Skeletal muscle tissue (tissue), 5 donors: ENCODE results near the gene NPHS2. TPM values are rescaled to one million over a fixed set of nuclear protein-coding genes. Genes with fewer than 3 reads are reported as not detected.

Source experiments
- H3K27ac ChIP-seq: one replicate; pipeline ENCODE4 v1.7.0; 2013; ENCODE audit warnings: mild to moderate bottlenecking, low read depth, low read length, inconsistent platforms
- H3K27me3 ChIP-seq, 3 donors: one replicate each; pipeline ENCODE4 v1.7.0; 2013; ENCODE audit warnings: low read length in 3 of 3; ENCODE audit not compliant: control insufficient read depth in 3 of 3, insufficient read depth in 3 of 3
- H3K36me3 ChIP-seq, 3 donors: one replicate each; pipeline ENCODE4 v1.7.0; 2013; ENCODE audit warnings: low read length in 3 of 3; ENCODE audit not compliant: control insufficient read depth in 3 of 3, insufficient read depth in 3 of 3
- H3K4me1 ChIP-seq, 3 donors: one replicate each; pipeline ENCODE4 v1.7.0; 2013; ENCODE audit warnings: low read length in 3 of 3, mild to moderate bottlenecking in 3 of 3; ENCODE audit not compliant: control insufficient read depth in 3 of 3, insufficient read depth in 3 of 3
- H3K4me3 ChIP-seq, 3 donors: one replicate each; pipeline ENCODE4 v1.7.0; 2013; ENCODE audit warnings: low read length in 3 of 3
- H3K9ac ChIP-seq, 3 donors: one replicate each; pipeline ENCODE4 v1.7.0; 2013; ENCODE audit warnings: low read length in 3 of 3, mild to moderate bottlenecking in 3 of 3, moderate library complexity in 2 of 3, low read depth in 1 of 3
- H3K9me3 ChIP-seq, 3 donors: one replicate each; pipeline ENCODE4 v1.7.0; 2013; ENCODE audit warnings: low read length in 3 of 3; ENCODE audit not compliant: control insufficient read depth in 3 of 3
- small RNA-seq: library from RNA; depleted of rRNA; stranded (forward); fragments of <200 nt; gene quantifications from one replicate; pipeline ENCODE3, GENCODE V24; 2014
- total RNA-seq: library from RNA; depleted of rRNA; stranded (reverse); fragments of >200 nt; gene quantifications from one replicate; pipeline ENCODE4 v1.2.3, GENCODE V29; 2014
- donor health status: Osteomylitis.

Gene NPHS2
- total RNA-seq, 1 donor from 2014 or later: not detected

DNA sequence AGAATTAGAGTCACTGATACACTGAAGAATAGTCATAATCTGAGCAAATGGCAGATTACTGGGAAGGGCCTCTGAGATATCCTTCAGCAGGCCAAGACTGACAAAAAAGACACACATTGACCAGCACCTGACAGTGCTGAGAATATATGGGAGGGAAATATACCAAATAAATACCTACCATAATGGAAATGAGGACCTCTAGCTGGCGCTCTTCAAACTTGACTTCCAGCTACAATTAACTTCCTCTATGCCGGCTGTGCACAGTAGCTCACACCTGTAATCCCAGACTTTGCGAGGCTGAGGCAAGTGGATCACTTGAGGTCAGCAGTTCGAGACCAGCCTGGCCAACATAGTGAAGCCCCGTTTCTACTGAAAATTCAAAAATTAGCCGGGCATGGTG lies 69.5 kb downstream of the NPHS2 start:
- Histone ChIP-seq H3K4me3 (no peak overlapping the region), H3K9me3 (no peaks in the 10 kb centered on the region), H3K4me1 (no peaks in the 10 kb centered on the region), H3K27me3 (no peaks in the 10 kb centered on the region), H3K36me3 (no peaks in the 10 kb centered on the region), H3K9ac (no peak overlapping the region), H3K27ac (no peak overlapping the region)

Small RNA genes lying within 50 kb of the gene (small RNA-seq; reads per million reads assigned to genes)
- gene RNU5F-2P: 0.28 reads per million, percentile 25 among the genes with 10 or more reads in this experiment

Other genes with a start within 250 kb of the NPHS2 start
- gene AXDND1, start 210.0 kb downstream of the NPHS2 start, total RNA-seq: under 0.01 TPM
- gene TDRD5, start 15.9 kb upstream of the NPHS2 start, total RNA-seq: under 0.01 TPM
- under 0.01 TPM for gene FAM163A, start 167.3 kb upstream of the NPHS2 start, total RNA-seq